IPS-15b (cell line): ENCODE results near the gene PID1.

Experiments used
- H3K27me3 ChIP-seq: one replicate; pipeline ENCODE4 v1.6.1; 2013; ENCODE audit warnings: low read length; ENCODE audit not compliant: control insufficient read depth, insufficient read depth
- H3K36me3 ChIP-seq: one replicate; pipeline ENCODE4 v1.6.1; 2013; ENCODE audit warnings: low read length; ENCODE audit not compliant: control insufficient read depth, insufficient read depth
- H3K4me1 ChIP-seq: one replicate; pipeline ENCODE4 v1.6.1; 2013; ENCODE audit warnings: mild to moderate bottlenecking, low read length; ENCODE audit not compliant: control insufficient read depth, insufficient read depth
- H3K4me3 ChIP-seq: one replicate; pipeline ENCODE4 v1.5.1; 2013; ENCODE audit warnings: low read depth, low read length
- H3K9ac ChIP-seq: one replicate; pipeline ENCODE4 v1.6.1; 2013; ENCODE audit warnings: low read depth, mild to moderate bottlenecking, low read length
- H3K9me3 ChIP-seq: one replicate; pipeline ENCODE4 v1.6.1; 2013; ENCODE audit warnings: mild to moderate bottlenecking, low read length; ENCODE audit not compliant: control insufficient read depth, insufficient read depth

PID1 gene

DNA sequence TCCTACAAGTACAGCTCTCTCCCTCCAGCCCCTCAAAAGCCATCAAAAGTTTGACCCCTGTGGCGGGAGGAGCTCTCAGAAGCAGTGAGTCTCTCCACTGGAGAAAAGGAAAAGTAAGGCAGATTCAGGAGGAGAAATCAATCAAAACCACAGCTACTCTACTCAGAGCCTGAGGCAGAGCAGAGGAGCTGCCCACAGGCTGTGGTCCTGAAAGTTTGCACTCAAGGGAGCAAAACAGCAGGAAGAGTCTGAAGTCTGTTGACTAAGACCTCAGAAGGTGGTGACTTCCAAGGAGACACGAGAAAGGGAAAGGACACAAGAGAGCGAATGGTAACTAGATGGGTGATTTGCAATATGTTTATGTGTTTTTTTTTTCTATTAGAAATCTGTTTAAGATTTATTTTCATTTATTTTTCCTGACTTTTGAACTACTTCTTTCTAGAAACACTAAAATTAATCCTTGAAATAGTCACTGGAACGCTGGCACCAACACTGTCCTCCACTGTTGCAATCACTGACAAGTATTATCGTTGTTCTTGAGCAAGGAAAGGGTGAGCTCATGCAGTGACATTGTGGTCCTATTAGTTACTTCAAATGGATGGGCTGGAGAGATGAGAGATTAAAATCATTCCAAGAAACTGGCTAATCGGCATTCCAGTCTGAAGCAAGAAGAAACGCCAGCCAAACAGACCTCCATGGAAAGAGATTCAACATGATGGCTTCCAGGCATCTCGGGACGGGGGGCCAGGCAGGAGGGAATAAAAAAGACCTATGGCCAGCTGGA lies 35.8 kb downstream of the PID1 start:
- Histone ChIP-seq H3K4me3 (no peak overlapping the region), H3K9ac (no peak overlapping the region), H3K27me3 (no peaks in the 10 kb centered on the region), H3K9me3 (no peaks in the 10 kb centered on the region), H3K4me1 (no peaks in the 10 kb centered on the region), H3K36me3 (no peaks in the 10 kb centered on the region)

- Histone ChIP-seq H3K4me1 (no peaks in the 10 kb centered on the region), H3K27me3 (no peaks in the 10 kb centered on the region), H3K36me3 (no peaks in the 10 kb centered on the region), H3K9ac (no peak overlapping the region), H3K4me3 (no peak overlapping the region), H3K9me3 (no peaks in the 10 kb centered on the region)
Observed at GRCh38 chr2:229231885-229232284, 39.2 kb downstream of the PID1 start.

GRCh38 chr2:229231328-229231868 lies 39.7 kb downstream of the PID1 start:
- H3K27me3 ChIP-seq, result no peaks in the 10 kb centered on the region
- H3K9me3 ChIP-seq, result no peaks in the 10 kb centered on the region
- no peaks in the 10 kb centered on the region for H3K36me3 ChIP-seq
- H3K4me1 ChIP-seq, result no peaks in the 10 kb centered on the region
- no peak overlapping the region for H3K9ac ChIP-seq
- no peak overlapping the region for H3K4me3 ChIP-seq

DNA sequence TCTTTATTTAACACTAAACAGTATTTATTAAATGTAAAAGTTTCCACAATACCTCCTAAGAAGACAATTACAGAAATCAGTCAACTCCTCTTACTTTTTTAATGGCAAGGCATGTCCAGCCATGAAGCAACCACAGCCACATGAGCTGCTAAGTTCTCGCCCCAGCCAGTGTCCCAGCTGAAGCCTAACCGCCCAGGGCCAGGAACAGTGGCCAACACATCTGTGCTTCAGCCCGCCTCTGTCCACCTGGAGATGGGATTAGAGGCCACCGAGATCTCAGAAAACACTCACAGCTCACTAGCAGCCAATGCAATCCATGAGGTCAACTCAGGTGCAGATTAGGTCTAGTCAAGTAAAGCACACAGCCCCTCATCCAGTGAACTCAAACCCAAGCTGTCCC lies 40.2 kb downstream of the PID1 start:
- H3K27me3 ChIP-seq, result no peaks in the 10 kb centered on the region
- no peaks in the 10 kb centered on the region for H3K9me3 ChIP-seq
- H3K4me3 ChIP-seq, result no peak overlapping the region
- H3K4me1 ChIP-seq, result no peaks in the 10 kb centered on the region
- no peak overlapping the region for H3K9ac ChIP-seq
- no peaks in the 10 kb centered on the region for H3K36me3 ChIP-seq

DNA sequence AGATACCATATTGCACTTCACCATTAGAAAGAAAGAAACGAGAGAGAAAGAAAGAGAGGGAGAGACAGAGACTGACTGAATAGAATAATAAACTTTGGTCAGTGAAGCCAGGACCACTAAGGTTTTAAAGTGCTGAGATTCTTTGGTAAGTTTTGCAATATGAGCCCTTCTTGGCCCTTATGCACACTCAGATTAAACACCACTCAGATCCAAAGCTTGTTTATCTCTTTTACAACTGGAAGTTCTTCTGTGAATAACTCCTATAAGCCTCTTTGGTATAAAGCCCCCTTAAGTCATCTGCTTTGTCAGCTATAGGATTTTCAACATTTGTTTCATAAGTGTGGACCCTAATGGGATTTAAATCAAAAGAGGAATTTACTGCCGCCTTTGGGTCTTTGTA lies 40.8 kb downstream of the PID1 start:
- H3K27me3 ChIP-seq, result no peaks in the 10 kb centered on the region
- H3K9me3 ChIP-seq, result no peaks in the 10 kb centered on the region
- no peak overlapping the region for H3K4me3 ChIP-seq
- no peak overlapping the region for H3K9ac ChIP-seq
- no peaks in the 10 kb centered on the region for H3K4me1 ChIP-seq
- H3K36me3 ChIP-seq, result no peaks in the 10 kb centered on the region

DNA sequence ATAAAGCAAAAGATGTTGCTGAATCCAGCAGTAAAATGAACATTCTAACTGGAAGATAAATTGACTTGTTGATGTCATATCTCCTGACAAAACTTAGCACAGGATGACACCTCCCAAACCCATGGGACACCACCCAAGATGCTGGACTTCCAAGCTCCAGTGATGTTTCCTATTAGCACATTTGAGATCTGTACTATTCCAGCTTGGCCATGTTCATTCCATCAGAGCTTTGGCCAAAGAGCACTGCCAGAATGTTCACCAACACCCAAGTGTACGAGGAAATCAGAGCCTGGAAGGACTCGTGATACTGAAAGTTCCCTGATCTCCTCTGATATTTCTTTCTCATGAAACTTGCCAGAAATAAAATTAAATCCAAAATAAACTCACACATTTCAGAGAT lies 44.7 kb downstream of the PID1 start:
- Histone ChIP-seq H3K9me3 (no peaks in the 10 kb centered on the region), H3K4me1 (no peaks in the 10 kb centered on the region), H3K4me3 (no peak overlapping the region), H3K9ac (no peak overlapping the region), H3K27me3 (no peaks in the 10 kb centered on the region), H3K36me3 (no peaks in the 10 kb centered on the region)

- Histone ChIP-seq H3K9ac (no peak overlapping the region), H3K4me1 (no peaks in the 10 kb centered on the region), H3K27me3 (no peaks in the 10 kb centered on the region), H3K36me3 (no peaks in the 10 kb centered on the region), H3K4me3 (no peak overlapping the region), H3K9me3 (no peaks in the 10 kb centered on the region)
Observed at GRCh38 chr2:229223107-229223506, 48.0 kb downstream of the PID1 start.

GRCh38 chr2:229221641-229222040 lies 49.4 kb downstream of the PID1 start:
- no peaks in the 10 kb centered on the region for H3K27me3 ChIP-seq
- no peaks in the 10 kb centered on the region for H3K36me3 ChIP-seq
- H3K9me3 ChIP-seq, result no peaks in the 10 kb centered on the region
- no peaks in the 10 kb centered on the region for H3K4me1 ChIP-seq
- no peak overlapping the region for H3K9ac ChIP-seq
- no peak overlapping the region for H3K4me3 ChIP-seq

DNA sequence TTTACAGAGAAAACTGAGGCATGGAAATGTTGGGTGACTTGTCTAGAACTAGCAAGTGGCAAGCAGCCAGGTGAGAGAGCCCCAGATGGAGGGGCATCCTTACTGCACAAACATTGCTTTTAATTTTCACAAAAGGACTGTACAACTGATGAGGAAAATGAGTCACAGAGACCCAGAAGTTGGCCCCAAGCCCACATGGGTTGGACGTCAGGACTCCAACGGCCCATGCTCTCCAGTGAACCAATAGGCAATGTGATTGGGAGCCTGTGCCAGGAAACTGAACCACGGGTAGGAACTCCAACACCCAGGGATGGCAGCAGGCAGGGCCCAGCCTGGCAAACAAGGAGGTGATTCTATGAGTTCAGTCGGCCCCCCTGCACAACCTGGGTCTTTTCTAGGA lies 50.8 kb downstream of the PID1 start:
- Histone ChIP-seq H3K9ac (no peak overlapping the region), H3K27me3 (no peaks in the 10 kb centered on the region), H3K4me1 (no peaks in the 10 kb centered on the region), H3K36me3 (no peaks in the 10 kb centered on the region), H3K9me3 (no peaks in the 10 kb centered on the region), H3K4me3 (no peak overlapping the region)

- no peak overlapping the region for H3K4me3 ChIP-seq
- H3K4me1 ChIP-seq, result no peaks in the 10 kb centered on the region
- no peaks in the 10 kb centered on the region for H3K9me3 ChIP-seq
- no peak overlapping the region for H3K9ac ChIP-seq
- no peaks in the 10 kb centered on the region for H3K27me3 ChIP-seq
- H3K36me3 ChIP-seq, result no peaks in the 10 kb centered on the region
Observed at GRCh38 chr2:229218329-229218921, 52.7 kb downstream of the PID1 start.

- Histone ChIP-seq H3K4me1 (no peaks in the 10 kb centered on the region), H3K27me3 (no peaks in the 10 kb centered on the region), H3K9me3 (no peaks in the 10 kb centered on the region), H3K4me3 (no peak overlapping the region), H3K36me3 (no peaks in the 10 kb centered on the region), H3K9ac (no peak overlapping the region)
Observed at GRCh38 chr2:229212241-229212640, 58.8 kb downstream of the PID1 start.

- Histone ChIP-seq H3K4me1 (no peaks in the 10 kb centered on the region), H3K36me3 (no peaks in the 10 kb centered on the region), H3K4me3 (no peak overlapping the region), H3K9ac (no peak overlapping the region), H3K9me3 (no peaks in the 10 kb centered on the region), H3K27me3 (no peaks in the 10 kb centered on the region)
Observed at GRCh38 chr2:229210641-229211040, 60.4 kb downstream of the PID1 start.
